Thoracic aorta (tissue), 2 donors: ENCODE measurements around the gene PDZRN3. TPM values are rescaled to one million over a fixed set of nuclear protein-coding genes. Genes with fewer than 3 reads are reported as not detected.
A peak's percentile ranks its signal among the peaks of the same experiment; 100 is the strongest.
"Not testable (repeated sequence)": the region's sequence is repeated elsewhere in the genome, so short reads cannot be mapped to it uniquely, and the experiment has no call there.

Experiments
- ATAC-seq: fragments of 150-250 bp; one replicate; pipeline ENCODE4 v1.8.0; 2017; ENCODE audit warnings: low read depth; ENCODE audit not compliant: insufficient number of reproducible peaks, low FRiP score
- DNase-seq: peaks from one replicate; pipeline ENCODE4 v3.0.0-alpha.2; 2020; ENCODE audit warnings: low spot score
- H3K27ac ChIP-seq, 2 donors: fragments of 200-600 bp; sonication (generic); 1 replicate in 1 of 2; 2 replicates in 1 of 2; pipeline ENCODE4 v1.5.1; 2016; ENCODE audit warnings: mild to moderate bottlenecking in 2 of 2, moderate library complexity in 2 of 2
- H3K27me3 ChIP-seq: fragments of 200-600 bp; sonication (generic); replicated peaks from 2 replicates; pipeline ENCODE4 v1.6.0; 2016; ENCODE audit warnings: mild to moderate bottlenecking; ENCODE audit not compliant: insufficient read depth
- H3K36me3 ChIP-seq: fragments of 200-600 bp; sonication (generic); one replicate; pipeline ENCODE4 v1.5.1; 2016
- H3K4me1 ChIP-seq, 2 donors: fragments of 200-600 bp; sonication (generic); 1 replicate in 1 of 2; 2 replicates in 1 of 2; pipeline versions ENCODE4 v1.5.1 to v1.6.0; 2016; ENCODE audit warnings: low read depth in 2 of 2, mild to moderate bottlenecking in 1 of 2; ENCODE audit not compliant: control insufficient read depth in 1 of 2
- H3K4me3 ChIP-seq: fragments of 200-600 bp; sonication (generic); 2 replicates; pipeline ENCODE4 v1.5.1; 2016; ENCODE audit warnings: mild to moderate bottlenecking
- H3K9me3 ChIP-seq: fragments of 200-600 bp; sonication (generic); 2 replicates; pipeline ENCODE4 v1.5.1; 2016
- total RNA-seq, 2 donors: library from RNA; depleted of rRNA; stranded (reverse); fragments of >200 nt; gene quantifications; one replicate each; pipeline versions ENCODE4 v1.1.0 to v1.2.3, GENCODE V29; 2016
- TF ChIP-seq, protein P1 (sequence below): fragments of 200-600 bp; sonication (generic); IDR thresholded peaks from one replicate; pipeline ENCODE4 v1.5.1; 2019; ENCODE audit warnings: antibody characterized with exemption

PDZRN3 gene
- total RNA-seq, 2 donors from 2014 or later, result 140 to 166 TPM

DNA sequence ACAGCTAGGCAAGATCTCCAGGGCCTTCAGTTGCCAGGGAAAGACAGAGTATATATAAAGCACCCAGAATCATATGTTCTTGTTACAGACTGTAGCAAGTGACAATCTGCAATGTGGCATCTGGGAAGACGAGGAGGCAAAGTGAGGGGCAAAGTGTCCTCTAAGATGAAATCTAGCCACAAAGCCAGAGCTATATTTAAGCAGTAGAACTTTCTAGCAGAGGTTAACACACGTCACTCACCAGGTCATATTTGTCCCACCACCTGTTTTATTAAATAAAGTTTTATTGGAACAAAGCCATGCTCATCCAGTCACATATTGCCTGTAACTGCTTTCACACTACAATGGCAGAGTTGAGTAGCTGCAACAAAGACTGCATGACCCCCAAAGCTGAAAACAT lies 51.5 kb downstream of the PDZRN3 start:
- Histone ChIP-seq H3K36me3 (no peaks in the 10 kb centered on the region), H3K27ac (no peak overlapping the region), H3K4me3 (no peak overlapping the region), H3K4me1 (peaks cover 7 to 51% of the 10 kb centered on the region in 2 donors), H3K9me3 (no peaks in the 10 kb centered on the region), H3K27me3 (no peaks in the 10 kb centered on the region)
- ATAC-seq (no peak), DNase-seq (no peak)
- TF ChIP-seq, protein P1, sequence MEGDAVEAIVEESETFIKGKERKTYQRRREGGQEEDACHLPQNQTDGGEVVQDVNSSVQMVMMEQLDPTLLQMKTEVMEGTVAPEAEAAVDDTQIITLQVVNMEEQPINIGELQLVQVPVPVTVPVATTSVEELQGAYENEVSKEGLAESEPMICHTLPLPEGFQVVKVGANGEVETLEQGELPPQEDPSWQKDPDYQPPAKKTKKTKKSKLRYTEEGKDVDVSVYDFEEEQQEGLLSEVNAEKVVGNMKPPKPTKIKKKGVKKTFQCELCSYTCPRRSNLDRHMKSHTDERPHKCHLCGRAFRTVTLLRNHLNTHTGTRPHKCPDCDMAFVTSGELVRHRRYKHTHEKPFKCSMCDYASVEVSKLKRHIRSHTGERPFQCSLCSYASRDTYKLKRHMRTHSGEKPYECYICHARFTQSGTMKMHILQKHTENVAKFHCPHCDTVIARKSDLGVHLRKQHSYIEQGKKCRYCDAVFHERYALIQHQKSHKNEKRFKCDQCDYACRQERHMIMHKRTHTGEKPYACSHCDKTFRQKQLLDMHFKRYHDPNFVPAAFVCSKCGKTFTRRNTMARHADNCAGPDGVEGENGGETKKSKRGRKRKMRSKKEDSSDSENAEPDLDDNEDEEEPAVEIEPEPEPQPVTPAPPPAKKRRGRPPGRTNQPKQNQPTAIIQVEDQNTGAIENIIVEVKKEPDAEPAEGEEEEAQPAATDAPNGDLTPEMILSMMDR, result no peak

DNA sequence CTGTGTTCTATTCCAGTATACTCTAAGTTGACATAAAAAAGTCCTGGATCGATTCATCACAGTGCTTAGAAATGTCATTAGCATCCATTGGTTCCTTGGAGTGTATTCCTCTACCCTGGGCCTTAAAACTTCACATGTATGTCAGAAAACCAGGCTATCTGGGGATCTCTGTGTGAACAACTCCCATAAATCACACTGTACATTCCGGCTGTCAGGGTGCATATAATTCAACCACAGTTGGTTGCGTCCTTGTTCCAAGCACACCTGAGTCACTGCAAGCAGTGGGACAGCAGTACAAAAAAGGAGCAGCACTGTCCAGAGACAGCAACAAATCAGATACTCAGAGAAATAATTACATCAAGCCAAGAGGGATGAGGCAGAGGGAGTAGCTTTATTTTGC lies 52.4 kb downstream of the PDZRN3 start:
- Histone ChIP-seq H3K4me1 (peaks cover 7 to 55% of the 10 kb centered on the region in 2 donors), H3K27ac (no peak overlapping the region), H3K4me3 (no peak overlapping the region), H3K9me3 (no peaks in the 10 kb centered on the region), H3K27me3 (no peaks in the 10 kb centered on the region), H3K36me3 (no peaks in the 10 kb centered on the region)
- no peak for DNase-seq
- ATAC-seq, result no peak
- TF ChIP-seq, protein P1, result no peak

DNA sequence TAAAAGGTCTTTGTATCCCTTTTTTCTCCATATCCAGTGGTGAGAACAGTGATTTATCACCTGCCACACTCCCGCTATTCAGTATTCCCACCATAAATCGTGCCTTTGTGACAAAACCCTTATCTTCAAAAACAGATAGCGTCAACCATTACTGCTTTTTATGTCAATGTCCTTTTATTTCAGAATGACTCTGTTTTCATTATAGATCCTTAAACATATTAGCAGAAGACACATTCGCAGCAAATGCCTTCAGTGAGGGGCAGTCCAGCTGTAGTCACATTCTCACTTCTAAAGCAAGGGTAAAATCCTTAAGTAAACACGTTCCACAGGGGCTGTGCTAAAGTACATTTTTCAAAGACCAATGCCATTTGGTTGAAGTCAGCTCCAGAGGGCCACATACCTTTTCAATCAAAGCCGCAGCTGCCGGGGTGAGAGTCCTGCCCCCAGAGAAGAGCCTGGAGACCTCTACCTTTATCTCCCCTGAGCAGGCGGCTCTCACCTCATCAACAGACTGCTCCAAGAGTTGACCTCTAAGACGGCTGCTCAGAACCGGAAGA lies 53.4 kb downstream of the PDZRN3 start:
- Histone ChIP-seq H3K27me3 (no peaks in the 10 kb centered on the region), H3K36me3 (no peaks in the 10 kb centered on the region), H3K9me3 (no peaks in the 10 kb centered on the region), H3K27ac (peak overlapping the region; percentile 4 to 12), H3K4me1 (peaks cover 7 to 49% of the 10 kb centered on the region in 2 donors), H3K4me3 (no peak overlapping the region)
- DNase-seq, result no peak
- ATAC-seq, result no peak
- TF ChIP-seq, protein P1, result no peak

DNA sequence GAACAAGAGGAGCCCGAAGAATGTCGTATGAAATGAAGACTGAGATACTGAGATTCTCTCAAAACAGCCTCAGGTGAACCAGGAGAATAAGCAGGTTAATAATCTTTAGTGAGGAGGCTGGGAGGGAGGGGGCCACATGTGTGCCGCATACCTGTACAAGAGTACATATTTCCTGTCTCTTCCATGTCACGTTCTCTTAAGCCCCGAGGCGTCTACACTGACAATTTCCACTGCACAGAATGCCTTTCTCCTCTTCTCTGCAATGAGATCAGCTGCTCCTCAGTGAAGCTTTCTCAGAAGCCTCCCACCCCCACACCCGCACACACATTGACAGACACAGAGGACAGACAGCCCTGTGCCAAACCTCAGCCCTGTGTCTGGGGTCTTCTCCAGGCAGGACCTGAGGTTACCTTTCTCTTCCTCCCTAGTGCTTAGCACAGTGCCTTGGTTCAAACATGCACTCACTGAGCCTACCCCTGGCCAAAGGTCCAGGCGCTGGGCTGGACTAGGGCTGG lies 55.4 kb downstream of the PDZRN3 start:
- no peaks in the 10 kb centered on the region for H3K27me3 ChIP-seq
- DNase-seq (no peak), ATAC-seq (no peak)
- H3K4me3 ChIP-seq, result no peak overlapping the region
- peaks cover 7 to 51% of the 10 kb centered on the region in 2 donors for H3K4me1 ChIP-seq
- TF ChIP-seq, protein P1, result no peak
- no peaks in the 10 kb centered on the region for H3K9me3 ChIP-seq
- H3K36me3 ChIP-seq, result no peaks in the 10 kb centered on the region
- H3K27ac ChIP-seq, result no peak overlapping the region

DNA sequence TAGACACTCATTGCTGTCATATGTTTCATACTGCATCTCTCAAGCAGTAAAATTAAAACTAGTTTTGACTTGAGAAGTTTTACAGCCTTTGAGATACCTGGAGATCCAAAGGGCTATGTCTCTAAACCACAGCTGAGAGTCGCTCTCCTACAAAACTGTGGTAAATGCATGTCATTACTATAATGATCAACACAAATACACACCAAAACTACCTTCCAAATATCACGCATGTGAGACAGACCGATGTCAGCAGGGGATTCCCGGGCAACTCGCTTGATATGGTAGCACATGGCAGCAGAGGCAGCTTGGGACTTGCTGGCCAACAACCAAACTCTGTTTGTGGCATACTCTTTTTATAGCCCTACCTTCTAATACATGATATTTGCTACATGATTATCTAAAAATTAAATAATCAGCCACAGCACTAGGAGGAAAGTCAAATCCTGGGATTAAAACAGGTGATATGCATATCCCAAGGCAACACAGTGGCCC lies 56.3 kb downstream of the PDZRN3 start:
- ATAC-seq, result no peak
- no peaks in the 10 kb centered on the region for H3K36me3 ChIP-seq
- H3K27me3 ChIP-seq, result no peaks in the 10 kb centered on the region
- DNase-seq, result no peak
- H3K27ac ChIP-seq, result no peak overlapping the region
- H3K4me3 ChIP-seq, result no peak overlapping the region
- H3K4me1 ChIP-seq, result peaks cover 11 to 60% of the 10 kb centered on the region in 2 donors
- TF ChIP-seq, protein P1, result no peak
- no peaks in the 10 kb centered on the region for H3K9me3 ChIP-seq

DNA sequence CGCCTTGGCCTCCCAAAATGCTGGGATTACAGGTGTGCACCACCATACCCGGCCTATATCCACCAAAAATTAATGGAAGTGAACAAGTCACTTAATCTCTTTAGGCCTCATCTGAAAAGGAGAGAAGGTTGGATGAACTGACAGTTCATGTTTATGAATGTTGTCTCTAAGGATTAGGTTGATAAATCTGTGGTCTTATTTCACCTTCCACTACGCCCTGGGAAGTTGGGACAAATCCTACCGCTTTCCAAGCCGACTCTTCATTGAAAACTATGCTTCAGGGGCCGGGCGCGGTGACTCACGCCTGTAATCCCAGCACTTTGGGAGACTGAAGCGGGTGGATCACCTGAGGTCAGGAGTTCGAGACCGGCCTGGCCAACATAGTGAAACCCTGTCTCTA lies 59.4 kb downstream of the PDZRN3 start:
- not testable (repeated sequence) for H3K4me3 ChIP-seq, ATAC-seq, H3K9me3 ChIP-seq, DNase-seq, H3K36me3 ChIP-seq, H3K27me3 ChIP-seq, H3K27ac ChIP-seq
- peaks cover 4 to 50% of the 10 kb centered on the region in 2 donors for H3K4me1 ChIP-seq
